ENCODE measurements around the gene DNAJC18. TPM values are rescaled to one million over a fixed set of nuclear protein-coding genes. Genes with fewer than 3 reads are reported as not detected.

Gene DNAJC18
- total and polyA plus RNA-seq, 2 of the 8 experiments (the other 6 are each of a cell fraction or from before 2014, with no cell fraction given), result 7.8 to 29.2 TPM

DNA sequence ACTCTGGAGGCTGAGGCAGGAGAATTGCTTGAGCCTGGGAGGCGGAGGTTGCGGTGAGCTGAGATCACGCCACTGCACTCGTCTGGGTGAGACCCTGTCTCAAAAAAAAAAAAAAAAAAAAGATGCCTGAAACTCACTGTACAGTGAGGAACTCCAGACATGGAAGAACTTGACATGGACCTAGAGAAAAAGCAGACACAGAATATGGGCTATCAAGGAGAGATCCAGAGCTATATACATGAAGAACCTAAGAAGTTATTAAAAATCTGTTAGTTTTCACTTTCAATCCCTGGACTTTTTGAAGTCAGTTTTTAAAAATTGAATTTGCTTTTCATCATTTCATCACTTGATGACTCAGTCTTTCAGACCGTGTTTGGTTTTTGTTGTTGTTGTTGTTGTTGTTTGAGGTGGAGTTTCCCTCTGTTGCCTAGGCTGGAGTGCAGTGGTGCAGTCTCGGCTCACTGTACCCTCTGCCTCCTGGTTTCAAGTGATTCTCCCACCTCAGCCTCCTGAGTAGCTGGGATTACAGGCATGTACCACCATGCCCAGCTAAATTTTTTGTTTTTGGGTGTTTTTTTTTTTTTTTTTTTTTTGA, 77.4 kb downstream of the DNAJC18 start (continued):
- TF ChIP-seq JUN (IDR thresholded peaks at IDR 0.05; ENCODE audit: low read depth, low read length) (no peak), RBBP5 (IDR thresholded peaks at IDR 0.05; ENCODE audit: borderline replicate concordance, low read depth, low read length) (no peak), BCL11A (IDR thresholded peaks at IDR 0.05; ENCODE audit: low read depth in 2 of 2, low read length in 2 of 2) (no peak), RFX5 (IDR thresholded peaks at IDR 0.05; ENCODE audit: borderline replicate concordance, low read depth, low read length) (no peak), KDM5A (IDR thresholded peaks at IDR 0.05; ENCODE audit: low read length) (no peak), BACH1 (IDR thresholded peaks at IDR 0.05; ENCODE audit: low read length) (no peak), BRCA1 (IDR thresholded peaks at IDR 0.05; ENCODE audit: low read depth, low read length) (no peak)
